HFF-Myc (cell line): ENCODE results near the gene C3orf52.

Source experiments
- DNase-seq: peaks from one replicate; pipeline ENCODE4 v3.0.0-alpha.2; 2011; ENCODE audit warnings: low read depth; ENCODE audit errors: extremely low read depth
- H3K4me3 ChIP-seq: replicated peaks from 2 replicates; pipeline ENCODE4 v1.5.1; 2011; ENCODE audit warnings: low read depth, mild to moderate bottlenecking, control low read depth, low read length
- TF ChIP-seq, protein P1 (sequence below): IDR thresholded peaks from 2 replicates; pipeline ENCODE4 v1.5.1; 2012; ENCODE audit warnings: mild to moderate bottlenecking, low read depth, low read length, control low read depth; ENCODE audit errors: missing control alignments

C3orf52 gene

DNA sequence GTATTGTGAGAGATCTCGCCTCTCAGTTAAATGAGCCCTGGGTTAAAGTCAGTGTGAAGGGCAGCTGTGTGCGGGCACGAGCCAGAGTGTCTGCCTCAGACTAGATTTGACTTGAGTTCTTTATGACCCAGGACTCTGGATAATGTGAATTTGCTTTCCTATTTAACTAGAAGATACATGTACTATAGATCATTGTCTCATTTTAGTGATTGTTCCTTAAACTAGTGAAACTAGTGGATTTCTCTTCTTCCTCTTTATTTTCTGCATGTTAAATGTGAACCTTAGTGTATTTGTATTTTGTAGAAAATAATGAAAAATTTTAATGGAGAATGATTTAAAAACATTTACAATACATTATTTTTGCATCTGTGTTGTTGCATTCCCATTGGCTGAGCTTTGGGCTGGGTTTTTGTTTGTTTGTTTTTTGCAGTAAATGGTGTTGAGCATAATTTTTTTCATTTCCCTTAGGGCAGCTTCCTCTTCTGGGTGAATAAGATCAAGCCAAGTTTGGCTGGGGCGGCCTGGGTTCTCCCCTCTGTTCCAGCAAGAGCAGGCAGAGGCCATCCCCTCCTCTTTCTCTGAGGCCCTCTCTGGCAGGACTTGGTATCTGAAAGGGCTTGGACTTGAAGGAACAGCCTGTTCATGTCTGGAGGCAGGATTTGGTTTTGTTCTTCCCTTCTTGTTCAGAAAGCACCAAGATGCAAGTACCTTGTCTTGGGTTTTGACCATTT is 31.8 kb downstream of the C3orf52 start:
- no peak overlapping the region for H3K4me3 ChIP-seq
- TF ChIP-seq, protein P1, sequence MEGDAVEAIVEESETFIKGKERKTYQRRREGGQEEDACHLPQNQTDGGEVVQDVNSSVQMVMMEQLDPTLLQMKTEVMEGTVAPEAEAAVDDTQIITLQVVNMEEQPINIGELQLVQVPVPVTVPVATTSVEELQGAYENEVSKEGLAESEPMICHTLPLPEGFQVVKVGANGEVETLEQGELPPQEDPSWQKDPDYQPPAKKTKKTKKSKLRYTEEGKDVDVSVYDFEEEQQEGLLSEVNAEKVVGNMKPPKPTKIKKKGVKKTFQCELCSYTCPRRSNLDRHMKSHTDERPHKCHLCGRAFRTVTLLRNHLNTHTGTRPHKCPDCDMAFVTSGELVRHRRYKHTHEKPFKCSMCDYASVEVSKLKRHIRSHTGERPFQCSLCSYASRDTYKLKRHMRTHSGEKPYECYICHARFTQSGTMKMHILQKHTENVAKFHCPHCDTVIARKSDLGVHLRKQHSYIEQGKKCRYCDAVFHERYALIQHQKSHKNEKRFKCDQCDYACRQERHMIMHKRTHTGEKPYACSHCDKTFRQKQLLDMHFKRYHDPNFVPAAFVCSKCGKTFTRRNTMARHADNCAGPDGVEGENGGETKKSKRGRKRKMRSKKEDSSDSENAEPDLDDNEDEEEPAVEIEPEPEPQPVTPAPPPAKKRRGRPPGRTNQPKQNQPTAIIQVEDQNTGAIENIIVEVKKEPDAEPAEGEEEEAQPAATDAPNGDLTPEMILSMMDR: no peak
- DNase-seq: no peak

DNA sequence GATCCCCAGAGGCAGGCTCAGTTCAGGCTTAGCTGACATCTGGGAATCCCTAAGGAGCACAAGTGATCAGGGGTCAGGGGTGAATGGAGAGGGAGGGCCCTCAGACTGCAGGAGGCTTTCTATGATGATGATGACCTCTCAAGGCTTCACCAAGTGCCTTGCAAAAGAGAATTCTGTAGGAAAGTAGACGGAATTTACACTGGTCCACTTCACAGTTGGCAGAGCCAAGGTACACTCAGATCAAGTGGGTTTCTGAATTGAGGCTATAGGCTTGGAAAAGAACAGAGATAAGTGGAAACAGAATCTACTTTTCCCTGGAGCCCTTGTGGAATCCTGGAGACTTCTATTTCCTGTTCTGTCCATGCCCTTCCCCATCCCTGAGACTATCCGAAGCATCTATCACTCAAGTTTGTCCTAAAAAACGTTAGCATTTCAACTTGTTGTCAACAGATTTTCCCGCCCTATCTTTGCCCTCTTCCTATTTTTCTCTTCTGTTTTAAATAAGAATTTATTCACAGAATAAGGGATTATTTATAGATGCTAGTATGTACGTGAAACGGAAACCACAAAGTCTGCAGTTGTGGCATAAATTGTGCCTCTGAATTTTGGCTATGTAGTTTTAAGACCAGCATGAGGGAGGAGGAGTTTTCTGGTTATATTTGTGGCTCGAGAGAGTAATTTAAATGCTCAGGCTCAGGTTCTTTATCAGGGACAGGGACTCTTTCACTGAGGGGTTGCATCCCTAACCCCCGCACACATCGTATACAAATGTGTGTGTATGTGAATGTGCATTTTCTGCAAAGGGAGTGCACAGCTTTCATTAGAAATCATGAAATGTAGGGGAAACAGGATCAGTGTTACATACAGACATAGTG is 34.0 kb downstream of the C3orf52 start:
- TF ChIP-seq, protein P1: no peak
- no peak overlapping the region for H3K4me3 ChIP-seq

DNA sequence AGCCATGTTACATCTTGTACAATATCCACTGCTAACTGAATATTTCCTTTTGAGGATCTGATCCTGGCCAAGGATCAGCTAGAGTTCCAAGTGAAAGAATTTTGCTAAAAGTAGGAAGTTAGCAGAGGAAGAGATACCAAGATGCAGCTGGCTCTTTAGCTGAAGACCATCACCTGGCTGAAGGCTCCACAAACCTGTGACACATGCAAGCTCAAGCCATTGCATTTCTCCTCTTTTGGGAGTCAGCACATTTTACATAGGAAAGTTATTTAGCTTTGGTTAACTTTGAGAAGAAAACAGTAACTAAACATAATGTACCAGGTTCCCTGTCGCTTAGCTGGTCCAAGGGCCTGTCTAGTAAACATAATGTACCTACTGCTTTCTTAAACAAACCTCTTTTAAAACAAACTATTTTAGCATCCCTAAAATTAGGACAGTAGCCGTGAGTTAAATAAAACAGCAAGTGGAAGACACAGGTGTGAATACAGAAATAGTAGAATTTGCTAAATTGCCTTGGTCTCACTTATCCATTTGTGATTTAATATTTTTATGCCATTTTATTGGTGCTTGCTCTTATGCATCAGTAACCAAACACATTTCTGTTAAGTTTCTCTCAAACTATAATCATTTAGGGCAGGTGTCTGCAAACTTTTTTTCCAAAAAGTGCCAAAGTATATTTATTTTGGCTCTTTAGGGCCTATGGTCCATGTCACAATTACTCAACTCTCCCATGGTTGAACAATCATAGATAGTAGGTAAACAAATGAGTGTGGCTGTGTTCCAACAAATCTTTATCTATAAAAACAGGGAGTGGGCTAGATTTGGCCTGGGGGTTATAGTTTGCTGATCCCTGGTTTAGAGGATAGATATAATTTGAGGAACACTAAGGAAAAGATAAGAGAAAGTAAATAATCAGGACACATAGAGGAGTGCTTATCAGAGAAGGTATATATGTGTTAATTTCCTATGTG is 35.7 kb downstream of the C3orf52 start:
- TF ChIP-seq, protein P1: no peak
- no peak overlapping the region for H3K4me3 ChIP-seq

More for the DNA sequence above, 34.0 kb downstream of the C3orf52 start:
- no peak for DNase-seq

DNA sequence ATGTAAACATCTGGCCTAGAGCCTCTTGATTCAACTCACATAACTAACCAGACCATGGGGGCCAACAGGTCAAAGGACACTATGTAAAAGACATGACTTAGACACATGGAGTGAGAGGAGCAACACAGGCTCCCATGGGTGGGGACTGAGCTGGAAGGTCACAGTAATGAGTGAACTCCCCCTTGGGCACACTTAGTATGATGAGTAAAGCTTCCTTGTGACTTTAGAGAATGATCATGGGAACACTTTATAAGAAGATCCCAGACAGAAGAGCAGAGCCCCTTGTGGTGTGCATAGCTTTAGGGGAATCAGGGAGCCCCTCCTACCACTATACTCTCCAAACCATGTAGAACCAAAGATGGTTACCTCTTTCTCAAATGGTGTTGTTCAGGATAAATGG is 36.7 kb downstream of the C3orf52 start:
- no peak overlapping the region for H3K4me3 ChIP-seq
- no peak for DNase-seq
- TF ChIP-seq, protein P1: no peak

More for the DNA sequence above, 35.7 kb downstream of the C3orf52 start:
- no peak for DNase-seq

DNA sequence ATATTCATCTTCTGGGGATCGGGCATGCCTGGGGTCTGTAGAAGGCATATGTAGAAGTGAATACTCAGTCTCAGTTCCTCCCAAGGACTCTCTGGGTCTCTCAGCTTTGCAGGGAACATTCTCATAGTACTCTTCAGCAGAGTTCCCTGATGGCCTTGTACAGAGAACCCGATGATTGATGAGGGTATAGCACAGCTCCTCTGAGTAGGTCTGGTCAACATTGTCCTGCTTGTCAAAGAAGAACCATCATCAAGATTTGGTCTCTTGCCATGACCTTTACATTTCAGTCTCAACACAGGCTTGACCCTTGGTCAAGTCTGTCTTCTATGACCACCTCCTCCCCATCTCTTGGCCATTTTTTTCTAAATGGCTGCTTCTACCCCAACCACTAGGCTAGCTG is 37.4 kb downstream of the C3orf52 start:
- no peak overlapping the region for H3K4me3 ChIP-seq
- TF ChIP-seq, protein P1: no peak
- no peak for DNase-seq

DNA sequence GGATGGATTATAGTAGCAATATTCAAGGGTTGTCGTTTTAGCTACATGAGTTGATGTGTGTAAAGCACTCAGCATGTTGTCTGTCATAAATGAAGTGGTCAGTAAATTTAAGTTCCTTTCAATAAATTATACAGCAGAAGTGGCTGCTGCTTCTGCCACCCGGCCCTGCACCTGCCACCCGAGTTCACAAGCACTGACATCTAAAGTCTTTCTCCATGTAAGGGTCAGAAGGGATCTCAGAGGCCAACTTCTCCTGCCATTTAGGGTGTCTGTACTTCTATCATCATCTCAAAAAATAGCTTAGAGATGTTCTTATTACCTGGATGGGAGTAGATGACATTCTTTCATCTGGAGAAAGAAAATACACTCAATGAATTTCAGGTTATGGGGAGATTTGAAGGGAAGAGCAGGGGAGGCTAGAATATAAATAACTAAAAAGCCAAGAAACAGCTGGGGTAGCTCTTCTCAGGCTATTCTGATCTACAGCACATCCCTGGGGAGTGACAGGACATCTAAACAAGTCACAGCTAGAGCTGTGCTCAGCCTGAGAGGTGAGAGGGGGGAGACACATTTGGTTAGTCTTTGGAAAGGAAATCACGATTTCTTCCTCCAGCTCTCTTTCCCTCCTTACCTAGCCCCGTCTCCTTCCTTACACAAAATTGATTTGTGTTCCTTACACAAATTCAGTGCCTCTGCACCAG is 38.9 kb downstream of the C3orf52 start:
- TF ChIP-seq, protein P1: no peak
- no peak for DNase-seq
- no peak overlapping the region for H3K4me3 ChIP-seq
